H1 (cell line): ENCODE results near the gene LDLRAD1. TPM values are rescaled to one million over a fixed set of nuclear protein-coding genes. Genes with fewer than 3 reads are reported as not detected.

Source experiments
- CTCF ChIA-PET: fragments of 300-600 bp; sonication (Branson Sonifier 250); formaldehyde crosslinking; loops from one replicate; lab custom pipeline; 2021; ENCODE audit not compliant: partially characterized antibody; lab: Charles Lee
- POLR2A ChIA-PET: fragments of 300-600 bp; sonication (Branson Sonifier 250); formaldehyde crosslinking; loops from one replicate; lab custom pipeline; 2021; ENCODE audit warnings: inconsistent platforms; ENCODE audit not compliant: partially characterized antibody; lab: Charles Lee
- DNase-seq, 2 experiments: peaks; one replicate each; pipeline versions ENCODE4 v3.0.0 to v3.0.0-alpha.2; 2010 to 2022; ENCODE audit warnings: low spot score in 2 of 2, low read depth in 1 of 2, mixed read lengths in 1 of 2
- FAIRE-seq: peaks from 2 replicates; lab custom pipeline; 2011; peaks lifted over from hg19 to GRCh38; lab: Jason Lieb, UNC
- H2AFZ ChIP-seq: 2 replicates; pipeline ENCODE4 v1.8.1; 2012; ENCODE audit warnings: low read length, inconsistent platforms
- H2AK5ac ChIP-seq: 2 replicates; pipeline ENCODE4 v1.6.1; 2013; ENCODE audit warnings: low read depth, low read length
- H2BK120ac ChIP-seq: replicated peaks from 2 replicates; pipeline ENCODE3; 2013; ENCODE audit warnings: low read depth, low read length, inconsistent platforms
- H2BK12ac ChIP-seq: 2 replicates; pipeline ENCODE4 v1.6.1; 2013; ENCODE audit warnings: low read depth, low read length
- H2BK15ac ChIP-seq: 2 replicates; pipeline ENCODE4 v1.6.1; 2013; ENCODE audit warnings: low read length
- H2BK20ac ChIP-seq: 2 replicates; pipeline ENCODE4 v1.6.1; 2013; ENCODE audit warnings: low read length
- H2BK5ac ChIP-seq: 2 replicates; pipeline ENCODE4 v1.6.1; 2013; ENCODE audit warnings: low read depth, low read length
- H3K14ac ChIP-seq: 2 replicates; pipeline ENCODE4 v1.6.1; 2013; ENCODE audit warnings: inconsistent platforms; ENCODE audit not compliant: insufficient read length
- H3K18ac ChIP-seq: 2 replicates; pipeline ENCODE4 v1.6.1; 2013; ENCODE audit warnings: low read length; ENCODE audit errors: extremely low read depth
- H3K23ac ChIP-seq: 2 replicates; pipeline ENCODE4 v1.6.1; 2013; ENCODE audit warnings: inconsistent platforms; ENCODE audit not compliant: insufficient read length
- H3K23me2 ChIP-seq: 2 replicates; pipeline ENCODE4 v1.6.1; 2013; ENCODE audit warnings: low read depth, low read length
- H3K27ac ChIP-seq: 2 replicates; pipeline ENCODE4 v1.6.1; 2011; ENCODE audit warnings: low read depth, low read length, inconsistent platforms
- H3K27me3 ChIP-seq, 4 experiments: replicated peaks in 1 of 4; 1 replicate in 1 of 4; 2 replicates in 3 of 4; pipeline versions ENCODE4 v1.6.1 to v1.8.1; 2011 to 2013; ENCODE audit warnings: low read length in 3 of 4, mild to moderate bottlenecking in 3 of 4, inconsistent platforms in 2 of 4, mixed read lengths in 2 of 4, moderate library complexity in 1 of 4; ENCODE audit not compliant: control insufficient read depth in 3 of 4, insufficient read depth in 3 of 4; ENCODE audit errors: extremely low read depth in 1 of 4
- H3K36me3 ChIP-seq, 4 experiments: 2 replicates each; pipeline versions ENCODE4 v1.6.1 to v1.8.1; 2011 to 2013; ENCODE audit warnings: mild to moderate bottlenecking in 4 of 4, low read length in 3 of 4, moderate library complexity in 2 of 4, control low read depth in 1 of 4, inconsistent platforms in 1 of 4; ENCODE audit not compliant: insufficient read depth in 4 of 4, control insufficient read depth in 2 of 4
- H3K4ac ChIP-seq: replicated peaks from 2 replicates; pipeline ENCODE3; 2013; ENCODE audit warnings: low read length, low read depth, mixed read lengths, inconsistent platforms; ENCODE audit not compliant: insufficient read length
- H3K4me1 ChIP-seq, 4 experiments: replicated peaks in 1 of 4; 1 replicate in 1 of 4; 2 replicates in 3 of 4; pipeline versions ENCODE4 v1.6.1 to v1.8.1; 2011 to 2013; ENCODE audit warnings: low read length in 3 of 4, inconsistent platforms in 2 of 4, mixed read lengths in 1 of 4; ENCODE audit not compliant: insufficient read depth in 4 of 4, control insufficient read depth in 3 of 4
- H3K4me2 ChIP-seq, 2 experiments: 2 replicates each; pipeline versions ENCODE4 v1.6.1 to v1.8.1; 2011 to 2013; ENCODE audit warnings: low read depth in 2 of 2, low read length in 2 of 2, control low read depth in 1 of 2, inconsistent platforms in 1 of 2, mild to moderate bottlenecking in 1 of 2; ENCODE audit not compliant: insufficient read depth in 1 of 2
- H3K4me3 ChIP-seq, 4 experiments: fragments of 200-600, 300-600 bp in 1 of 4; sonication (generic), shearing (Covaris generic), sonication (Bioruptor Twin) in 1 of 4; 2 replicates each; pipeline versions ENCODE4 v1.5.1 to v1.8.1; 2011 to 2016; ENCODE audit warnings: low read length in 4 of 4, low read depth in 3 of 4, control low read depth in 2 of 4, inconsistent platforms in 2 of 4, mild to moderate bottlenecking in 2 of 4, mixed read lengths in 1 of 4, moderate library complexity in 1 of 4; ENCODE audit not compliant: insufficient read depth in 2 of 4; ENCODE audit errors: extremely low read depth in 1 of 4
- H3K56ac ChIP-seq: replicated peaks from 2 replicates; pipeline ENCODE3; 2013; ENCODE audit warnings: low read depth, mild to moderate bottlenecking, mixed read lengths, low read length, inconsistent platforms; ENCODE audit not compliant: insufficient read length
- H3K79me1 ChIP-seq: 2 replicates; pipeline ENCODE4 v1.6.1; 2013; ENCODE audit warnings: low read depth, low read length, control low read depth
- H3K79me2 ChIP-seq, 2 experiments: 2 replicates each; pipeline versions ENCODE4 v1.6.1 to v1.8.1; 2012 to 2013; ENCODE audit warnings: low read length in 2 of 2, mild to moderate bottlenecking in 2 of 2, inconsistent platforms in 1 of 2; ENCODE audit not compliant: insufficient read depth in 2 of 2, control insufficient read depth in 1 of 2
- H3K9ac ChIP-seq, 4 experiments: replicated peaks in 1 of 4; 1 replicate in 1 of 4; 2 replicates in 3 of 4; pipeline versions ENCODE4 v1.6.1 to v1.8.1; 2011 to 2013; ENCODE audit warnings: low read depth in 3 of 4, low read length in 3 of 4, control low read depth in 2 of 4, mild to moderate bottlenecking in 2 of 4, moderate library complexity in 2 of 4, inconsistent platforms in 1 of 4; ENCODE audit errors: extremely low read depth in 1 of 4
- H3K9me3 ChIP-seq, 2 experiments: 2 replicates each; pipeline versions ENCODE4 v1.6.1 to v1.8.1; 2012 to 2013; ENCODE audit warnings: mild to moderate bottlenecking in 2 of 2, moderate library complexity in 2 of 2, control low read depth in 1 of 2, inconsistent platforms in 1 of 2, low read depth in 1 of 2, low read length in 1 of 2, mixed read lengths in 1 of 2; ENCODE audit not compliant: insufficient read depth in 2 of 2
- H4K20me1 ChIP-seq, 2 experiments: replicated peaks in 1 of 2; 2 replicates each; pipeline versions ENCODE3 to v1.8.1; 2011 to 2013; ENCODE audit warnings: inconsistent platforms in 2 of 2, low read length in 2 of 2, mild to moderate bottlenecking in 1 of 2; ENCODE audit not compliant: insufficient read depth in 2 of 2, control insufficient read depth in 1 of 2
- H4K5ac ChIP-seq: 2 replicates; pipeline ENCODE4 v1.6.1; 2013; ENCODE audit warnings: low read length, low read depth, mixed read lengths, inconsistent platforms; ENCODE audit not compliant: insufficient read length
- H4K8ac ChIP-seq: 2 replicates; pipeline ENCODE4 v1.8.0; 2013; ENCODE audit warnings: mild to moderate bottlenecking, moderate library complexity, low read length, inconsistent platforms; ENCODE audit not compliant: insufficient read depth; ENCODE audit errors: extremely low read depth
- H4K91ac ChIP-seq: replicated peaks from 2 replicates; pipeline ENCODE3; 2013; ENCODE audit warnings: low read length, mixed read lengths, inconsistent platforms; ENCODE audit not compliant: insufficient read length
- CTCF ChIP-seq, 3 experiments: IDR thresholded peaks; 1 replicate in 2 of 3; 2 replicates in 1 of 3; pipeline versions ENCODE4 v1.5.1 to v1.6.1; 2011; ENCODE audit warnings: low read length in 3 of 3, mild to moderate bottlenecking in 3 of 3, inconsistent platforms in 2 of 3, low read depth in 1 of 3, moderate library complexity in 1 of 3; ENCODE audit not compliant: insufficient read depth in 1 of 3; ENCODE audit errors: control extremely low read depth in 1 of 3
- EP300 ChIP-seq, 2 experiments: IDR thresholded peaks; 1 replicate in 1 of 2; 2 replicates in 1 of 2; pipeline ENCODE4 v1.6.1; 2011 to 2012; ENCODE audit warnings: low read depth in 2 of 2, low read length in 2 of 2, mild to moderate bottlenecking in 2 of 2, borderline replicate concordance in 1 of 2, inconsistent platforms in 1 of 2, moderate library complexity in 1 of 2
- EZH2 ChIP-seq: fragments of 200-600 bp; sonication (generic); IDR thresholded peaks from 2 replicates; pipeline ENCODE4 v1.7.1; 2012; ENCODE audit warnings: low read depth, mild to moderate bottlenecking, moderate library complexity, low read length, inconsistent platforms; ENCODE audit not compliant: severe bottlenecking
- GABPA ChIP-seq: IDR thresholded peaks from 2 replicates; pipeline ENCODE4 v1.6.1; 2011; ENCODE audit warnings: mild to moderate bottlenecking, low read length, moderate library complexity, borderline replicate concordance; ENCODE audit not compliant: insufficient read depth
- JUN ChIP-seq: IDR thresholded peaks from 2 replicates; pipeline ENCODE4 v1.6.1; 2011; ENCODE audit warnings: low read depth, mild to moderate bottlenecking, improper control_type of control experiment, low read length
- KDM5A ChIP-seq: fragments of 200-600 bp; IDR thresholded peaks from 2 replicates; pipeline ENCODE4 v1.7.1; 2012; ENCODE audit warnings: mild to moderate bottlenecking, low read length, inconsistent platforms, mixed read lengths
- WGBS, 2 experiments: shearing (Covaris generic) in 1 of 2; methylation state at CpG; one replicate each; pipeline versions ENCODE4 v1.1.6 to v1.1.7; 2013 to 2015; ENCODE audit warnings: low lambda C conversion rate in 2 of 2, mixed read lengths in 2 of 2, inconsistent platforms in 1 of 2, low coverage in 1 of 2, missing lambda C conversion rate in 1 of 2; ENCODE audit not compliant: insufficient replicate concordance in 2 of 2, insufficient coverage in 1 of 2, insufficient read length in 1 of 2; ENCODE audit errors: extremely low coverage in 1 of 2, missing lambda C conversion rate in 1 of 2; 5-methylcytosine and 5-hydroxymethylcytosine counted together
- polyA plus RNA-seq, 7 experiments: library from polyadenylated mRNA; depleted of rRNA in 3 of 7; stranded (reverse) in 5 of 7; unstranded in 2 of 7; fragments of >200 nt in 5 of 7; fragments of 200-250 nt in 2 of 7; gene quantifications; 1 replicate in 5 of 7; 2 replicates in 1 of 7; 4 replicates in 1 of 7; pipeline versions ENCODE4 v1.2.1 to v1.2.3, GENCODE V29; 2011 to 2013; ENCODE audit warnings: missing spikeins in 2 of 7, mixed read lengths in 2 of 7
- total RNA-seq: library from RNA; stranded (reverse); fragmentation: NEBNext Ultra II Directional; extraction: Animal tissue kit (Norgen Biotek cat#: 25700); gene quantifications from 2 replicates; pipeline ENCODE4 v1.2.1, GENCODE V29; 2021
- TF ChIP-seq, protein P1 (sequence below): IDR thresholded peaks from 2 replicates; pipeline ENCODE4 v1.6.1; 2012; ENCODE audit warnings: low read length, inconsistent platforms

LDLRAD1 gene
- total and polyA plus RNA-seq, 2 of the 8 experiments (the other 6 are each of a cell fraction or from before 2014, with no cell fraction given) = not detected

DNA sequence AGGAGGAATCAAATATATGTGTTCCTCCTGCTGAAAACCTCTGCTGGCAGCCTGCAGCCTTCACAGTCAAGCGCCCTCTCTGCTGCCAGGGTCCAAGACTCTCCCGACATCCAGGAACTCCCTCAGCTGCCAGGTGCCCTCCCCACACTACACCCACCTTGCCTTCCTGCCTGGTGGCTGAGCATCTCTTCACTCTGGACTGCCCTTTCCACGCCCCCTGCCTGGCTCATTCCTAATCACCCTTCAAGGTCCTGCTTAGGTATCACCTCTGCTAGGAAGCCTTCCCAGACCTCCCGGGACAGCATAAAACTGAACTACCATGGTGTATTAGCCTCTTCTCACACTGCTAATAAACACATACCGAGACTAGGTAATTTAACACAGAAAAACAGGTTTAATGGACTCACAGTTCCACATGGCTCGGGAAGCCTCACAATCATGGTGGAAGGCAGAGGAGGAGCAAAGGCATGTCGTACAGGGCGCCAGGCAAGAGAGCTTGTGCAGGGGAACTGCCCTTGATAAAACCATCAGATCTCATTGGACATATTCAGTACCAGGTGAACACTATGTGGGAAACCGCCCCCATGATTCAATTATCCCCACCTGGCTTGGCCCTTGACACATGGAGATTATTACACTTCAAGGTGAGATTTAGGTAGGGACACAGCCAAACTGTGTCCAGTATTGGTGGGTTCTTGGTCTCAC lies 15.3 kb downstream of the LDLRAD1 start:
- Histone ChIP-seq H3K4me1 (no peaks in the 10 kb centered on the region), H3K18ac (no peak overlapping the region), H3K36me3 (no peaks in the 10 kb centered on the region), H4K91ac (no peak overlapping the region), H3K4ac (no peak overlapping the region), H2AFZ (no peak overlapping the region), H3K23ac (no peak overlapping the region), H3K27me3 (no peaks in the 10 kb centered on the region), H3K79me1 (no peaks in the 10 kb centered on the region), H2BK12ac (no peak overlapping the region), H3K14ac (no peak overlapping the region), H2BK5ac (no peak overlapping the region), H3K9me3 (peaks cover 3 to 17% of the 10 kb centered on the region in 2 experiments; a peak in 3 of 4 replicates), H3K23me2 (no peaks in the 10 kb centered on the region), H3K27ac (no peak overlapping the region), H4K20me1 (no peaks in the 10 kb centered on the region), H3K4me2 (no peak overlapping the region), H2AK5ac (no peak overlapping the region), H3K79me2 (no peaks in the 10 kb centered on the region), H3K56ac (no peak overlapping the region), H2BK15ac (no peak overlapping the region), H3K4me3 (no peak overlapping the region), H2BK120ac (no peak overlapping the region), H4K5ac (no peak overlapping the region), H3K9ac (no peak overlapping the region), H4K8ac (no peak overlapping the region), H2BK20ac (no peak overlapping the region)
- FAIRE-seq (no peak), DNase-seq (no peak)
- POLR2A ChIA-PET = interaction anchor here (0.6 to 1.1 kb wide), 2 partner anchors 11 to 415 kb away, joined by 3 read pairs; no protein-coding TSS in a partner anchor
- CTCF ChIA-PET = interaction anchor here (1.5 to 2.0 kb wide), 2 partner anchors 11 to 142 kb away, joined by 6 to 8 read pairs; no protein-coding TSS in a partner anchor
- WGBS, 2 experiments = 55% methylated on average over 9 of the region's 9 CpGs; no CpG with 5 or more reads in 1 of the 2 experiments
- TF ChIP-seq KDM5A (no peak), CTCF (IDR thresholded peaks at IDR 0.05; ENCODE audit: control extremely low read depth in 1 of 3, insufficient read depth in 1 of 3, low read depth in 1 of 3, low read length in 3 of 3) (no peak), EP300 (IDR thresholded peaks at IDR 0.05; ENCODE audit: borderline replicate concordance in 1 of 2, low read depth in 2 of 2, low read length in 2 of 2) (no peak), GABPA (no peak), JUN (no peak), EZH2 (no peak)
- TF ChIP-seq, protein P1, sequence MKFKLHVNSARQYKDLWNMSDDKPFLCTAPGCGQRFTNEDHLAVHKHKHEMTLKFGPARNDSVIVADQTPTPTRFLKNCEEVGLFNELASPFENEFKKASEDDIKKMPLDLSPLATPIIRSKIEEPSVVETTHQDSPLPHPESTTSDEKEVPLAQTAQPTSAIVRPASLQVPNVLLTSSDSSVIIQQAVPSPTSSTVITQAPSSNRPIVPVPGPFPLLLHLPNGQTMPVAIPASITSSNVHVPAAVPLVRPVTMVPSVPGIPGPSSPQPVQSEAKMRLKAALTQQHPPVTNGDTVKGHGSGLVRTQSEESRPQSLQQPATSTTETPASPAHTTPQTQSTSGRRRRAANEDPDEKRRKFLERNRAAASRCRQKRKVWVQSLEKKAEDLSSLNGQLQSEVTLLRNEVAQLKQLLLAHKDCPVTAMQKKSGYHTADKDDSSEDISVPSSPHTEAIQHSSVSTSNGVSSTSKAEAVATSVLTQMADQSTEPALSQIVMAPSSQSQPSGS = no peak
